Tibial artery (tissue), 4 donors: ENCODE data around the gene DUT.

Experiments
- DNase-seq, 2 donors: peaks; one replicate each; pipeline ENCODE4 v3.0.0-alpha.2; 2019
- H3K27ac ChIP-seq, 2 donors: fragments of 200-600 bp; sonication (generic) in 1 of 2; 1 replicate in 1 of 2; 2 replicates in 1 of 2; pipeline ENCODE4 v1.5.1; 2018 to 2019; ENCODE audit warnings: mild to moderate bottlenecking in 1 of 2
- H3K27me3 ChIP-seq, 2 donors: fragments of 200-600 bp; sonication (generic) in 1 of 2; one replicate each; pipeline versions ENCODE4 v1.5.1 to v1.6.0; 2016 to 2019
- H3K36me3 ChIP-seq, 3 donors: fragments of 200-600 bp; sonication (generic) in 2 of 3; one replicate each; pipeline ENCODE4 v1.5.1; 2016 to 2019; ENCODE audit warnings: mild to moderate bottlenecking in 2 of 3
- H3K4me1 ChIP-seq, 4 donors: fragments of 200-600 bp; sonication (generic) in 2 of 4; 1 replicate in 3 of 4; 2 replicates in 1 of 4; pipeline ENCODE4 v1.5.1; 2016 to 2019
- H3K4me3 ChIP-seq, 2 donors: fragments of 200-600 bp; sonication (generic) in 1 of 2; 1 replicate in 1 of 2; 2 replicates in 1 of 2; pipeline ENCODE4 v1.5.1; 2018 to 2019; ENCODE audit warnings: mild to moderate bottlenecking in 2 of 2
- H3K9me3 ChIP-seq, 3 donors: fragments of 200-600 bp; sonication (generic) in 1 of 3; one replicate each; pipeline ENCODE4 v1.5.1; 2016 to 2019
- intact Hi-C: fragments of 100-400 bp; cut with DNase I; formaldehyde crosslinking; loops from one replicate; pipeline ENCODE4 v1.15.0; 2023; ENCODE audit warnings: low total_unique reads
- TF ChIP-seq, protein P1 (sequence below), 2 experiments: fragments of 200-600 bp in 1 of 2; fragments of 450-650 bp in 1 of 2; IDR thresholded peaks; one replicate each; pipeline ENCODE4 v1.5.1; 2017 to 2019; ENCODE audit warnings: antibody characterized with exemption in 2 of 2, mild to moderate bottlenecking in 1 of 2, moderate library complexity in 1 of 2

The DUT gene

DNA sequence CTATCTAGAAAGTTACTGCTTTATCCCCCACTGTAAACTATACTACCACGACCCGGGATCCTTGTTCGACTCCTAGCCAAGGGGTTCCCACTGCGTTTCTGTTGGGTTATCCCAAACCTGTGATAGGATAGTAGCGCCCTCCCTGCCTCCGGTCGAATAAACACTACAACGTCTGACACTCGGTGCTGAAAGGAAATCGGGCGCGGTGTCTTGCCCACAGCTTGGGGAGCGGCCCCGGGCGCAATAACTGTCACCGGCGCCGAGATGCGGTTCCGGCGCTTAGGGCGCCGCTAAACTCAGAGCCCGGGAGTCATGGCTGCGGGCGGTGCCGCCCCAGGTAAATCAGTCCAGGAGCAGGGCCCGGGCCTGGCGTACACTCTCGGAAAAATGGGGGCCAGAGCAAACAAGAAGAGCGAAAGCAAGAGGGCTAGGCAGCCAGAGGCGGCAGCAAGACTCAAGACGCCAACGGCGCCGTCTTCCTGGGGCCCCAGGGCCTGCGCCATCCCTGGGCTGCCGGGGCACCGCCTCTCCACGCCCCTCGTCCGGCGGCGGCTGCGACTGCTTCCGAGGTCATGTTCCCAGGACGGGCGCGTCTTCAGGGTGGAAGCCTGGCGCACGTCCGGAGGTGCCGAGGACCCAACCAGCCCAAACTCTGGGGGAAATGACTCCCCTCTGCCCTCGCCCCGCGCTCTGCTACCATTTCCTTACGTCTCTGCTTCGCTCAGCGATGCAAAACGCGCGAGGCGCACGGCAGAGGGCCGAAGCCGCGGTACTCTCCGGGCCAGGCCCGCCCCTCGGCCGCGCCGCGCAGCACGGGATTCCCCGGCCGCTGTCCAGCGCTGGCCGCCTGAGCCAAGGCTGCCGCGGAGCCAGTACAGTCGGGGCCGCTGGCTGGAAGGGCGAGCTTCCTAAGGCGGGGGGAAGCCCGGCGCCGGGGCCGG, at the start of gene DUT:
TSS of gene DUT (plus strand) at position 575 of the 941 bp plus-strand sequence. CDS start at position 662, 87 bp downstream.
- H3K4me3 ChIP-seq, result peak within 1 kb of the TSS; percentile 69 to 93
- DNase-seq, result peak; percentile 86 to 92

DNA sequence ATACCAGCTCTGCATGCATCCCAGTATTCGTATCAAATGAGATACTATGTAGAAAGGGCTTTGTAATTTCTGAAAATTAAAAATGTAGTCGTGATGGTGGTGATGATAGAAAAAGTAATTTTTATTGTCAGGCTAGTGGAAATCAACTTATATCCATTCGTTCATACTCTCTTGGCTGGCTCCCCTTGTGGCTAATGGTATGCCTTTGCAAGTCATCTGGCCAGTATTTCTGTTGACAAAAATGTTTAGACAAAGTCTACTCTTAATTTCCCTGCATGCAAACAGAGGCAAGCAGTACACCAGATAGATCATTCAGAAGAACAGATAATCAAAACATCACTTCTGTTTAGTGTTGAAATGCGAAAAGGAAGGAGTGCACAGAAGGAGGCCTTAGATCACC, 49.6 kb upstream of the DUT start:
- Histone ChIP-seq H3K4me3 (no peak overlapping the region), H3K27ac (no peak overlapping the region), H3K36me3 (no peaks in the 10 kb centered on the region), H3K4me1 (peaks cover 0 to 37% (median 17%) of the 10 kb centered on the region in 4 donors), H3K9me3 (no peaks in the 10 kb centered on the region), H3K27me3 (no peaks in the 10 kb centered on the region)
- intact Hi-C loops, result no loop called here
- no peak for DNase-seq
- TF ChIP-seq, protein P1, sequence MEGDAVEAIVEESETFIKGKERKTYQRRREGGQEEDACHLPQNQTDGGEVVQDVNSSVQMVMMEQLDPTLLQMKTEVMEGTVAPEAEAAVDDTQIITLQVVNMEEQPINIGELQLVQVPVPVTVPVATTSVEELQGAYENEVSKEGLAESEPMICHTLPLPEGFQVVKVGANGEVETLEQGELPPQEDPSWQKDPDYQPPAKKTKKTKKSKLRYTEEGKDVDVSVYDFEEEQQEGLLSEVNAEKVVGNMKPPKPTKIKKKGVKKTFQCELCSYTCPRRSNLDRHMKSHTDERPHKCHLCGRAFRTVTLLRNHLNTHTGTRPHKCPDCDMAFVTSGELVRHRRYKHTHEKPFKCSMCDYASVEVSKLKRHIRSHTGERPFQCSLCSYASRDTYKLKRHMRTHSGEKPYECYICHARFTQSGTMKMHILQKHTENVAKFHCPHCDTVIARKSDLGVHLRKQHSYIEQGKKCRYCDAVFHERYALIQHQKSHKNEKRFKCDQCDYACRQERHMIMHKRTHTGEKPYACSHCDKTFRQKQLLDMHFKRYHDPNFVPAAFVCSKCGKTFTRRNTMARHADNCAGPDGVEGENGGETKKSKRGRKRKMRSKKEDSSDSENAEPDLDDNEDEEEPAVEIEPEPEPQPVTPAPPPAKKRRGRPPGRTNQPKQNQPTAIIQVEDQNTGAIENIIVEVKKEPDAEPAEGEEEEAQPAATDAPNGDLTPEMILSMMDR (IDR thresholded peaks at IDR 0.05), result no peak

More for the DNA sequence above, at the start of gene DUT:
- TF ChIP-seq, protein P1 (IDR thresholded peaks at IDR 0.05), result no peak
- Histone ChIP-seq H3K36me3 (peaks cover 11 to 23% (median 17%) of the 10 kb centered on the region in 3 donors), H3K27me3 (no peaks in the 10 kb centered on the region), H3K4me1 (peaks cover 3 to 18% (median 6%) of the 10 kb centered on the region in 4 donors), H3K27ac (peak within 1 kb of the TSS; percentile 96 to 97), H3K9me3 (no peaks in the 10 kb centered on the region)
- intact Hi-C loops, result no loop called here

DNA sequence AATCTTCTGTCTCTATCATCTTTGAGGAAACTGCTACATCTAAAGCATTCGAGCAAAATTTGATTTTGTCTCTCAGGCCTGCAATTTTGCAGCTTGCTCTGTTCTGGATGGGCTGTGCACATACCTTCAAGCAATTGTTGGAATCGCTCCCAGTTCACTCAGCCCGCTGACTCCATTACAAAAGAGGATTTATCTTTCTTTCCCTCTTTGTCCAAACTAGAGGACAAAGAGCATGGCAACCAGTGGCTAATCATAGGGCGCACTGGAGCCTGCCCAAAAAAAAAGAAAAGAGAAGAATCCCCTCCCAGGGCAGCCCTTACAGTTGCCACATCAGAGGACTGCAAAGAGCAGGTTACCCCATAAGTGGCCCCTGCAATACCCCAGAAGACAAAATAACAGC, 49.0 kb upstream of the DUT start:
- intact Hi-C loops, result no loop called here

DNA sequence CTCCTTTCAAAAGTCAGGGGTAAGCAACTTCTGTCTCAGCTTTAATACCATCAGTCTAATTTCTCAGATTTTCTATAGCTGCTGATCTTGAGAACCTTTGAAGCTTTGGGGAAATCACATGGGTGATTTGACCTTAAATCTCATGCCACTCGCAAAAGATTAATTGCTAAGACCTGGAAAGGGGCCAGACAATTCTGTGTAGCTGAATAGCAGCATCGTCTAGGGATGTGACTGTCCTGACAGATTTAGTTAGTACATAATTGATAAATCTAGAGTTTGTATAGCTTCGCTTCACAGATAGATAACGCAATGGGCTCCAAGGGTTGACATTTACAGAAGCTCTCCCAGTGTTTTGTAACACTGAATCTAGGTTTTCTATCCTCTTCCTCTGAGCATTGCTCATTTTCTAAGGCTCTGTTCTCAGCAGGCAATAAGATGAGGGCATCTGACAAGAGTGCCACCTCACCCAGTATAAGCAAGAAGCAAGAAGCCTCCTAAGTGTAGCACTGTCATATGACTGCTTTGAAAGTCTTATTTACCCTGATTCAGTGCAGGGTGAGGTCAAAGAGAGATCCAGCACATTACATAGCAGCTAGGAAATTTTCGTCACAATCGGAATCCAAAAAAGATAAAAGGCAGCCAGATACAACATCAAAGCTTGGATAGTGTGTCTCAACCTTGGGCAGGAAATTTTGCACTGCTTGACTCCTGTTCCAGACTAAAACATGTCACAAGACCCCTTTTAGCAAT, 47.7 kb upstream of the DUT start:
- no peak for DNase-seq
- H3K27me3 ChIP-seq, result no peaks in the 10 kb centered on the region
- no peaks in the 10 kb centered on the region for H3K36me3 ChIP-seq
- TF ChIP-seq, protein P1 (IDR thresholded peaks at IDR 0.05), result no peak
- no peaks in the 10 kb centered on the region for H3K9me3 ChIP-seq
- no peak overlapping the region for H3K4me3 ChIP-seq
- intact Hi-C loops, result no loop called here
- peak overlapping the region; percentile 42 to 74 for H3K27ac ChIP-seq
- peaks cover 0 to 48% (median 20%) of the 10 kb centered on the region in 4 donors for H3K4me1 ChIP-seq

More for the DNA sequence above, 49.0 kb upstream of the DUT start:
- no peak for DNase-seq
- TF ChIP-seq, protein P1 (IDR thresholded peaks at IDR 0.05), result no peak
- Histone ChIP-seq H3K9me3 (no peaks in the 10 kb centered on the region), H3K27ac (no peak overlapping the region), H3K27me3 (no peaks in the 10 kb centered on the region), H3K4me3 (no peak overlapping the region), H3K36me3 (no peaks in the 10 kb centered on the region), H3K4me1 (peaks cover 0 to 43% (median 20%) of the 10 kb centered on the region in 4 donors)

DNA sequence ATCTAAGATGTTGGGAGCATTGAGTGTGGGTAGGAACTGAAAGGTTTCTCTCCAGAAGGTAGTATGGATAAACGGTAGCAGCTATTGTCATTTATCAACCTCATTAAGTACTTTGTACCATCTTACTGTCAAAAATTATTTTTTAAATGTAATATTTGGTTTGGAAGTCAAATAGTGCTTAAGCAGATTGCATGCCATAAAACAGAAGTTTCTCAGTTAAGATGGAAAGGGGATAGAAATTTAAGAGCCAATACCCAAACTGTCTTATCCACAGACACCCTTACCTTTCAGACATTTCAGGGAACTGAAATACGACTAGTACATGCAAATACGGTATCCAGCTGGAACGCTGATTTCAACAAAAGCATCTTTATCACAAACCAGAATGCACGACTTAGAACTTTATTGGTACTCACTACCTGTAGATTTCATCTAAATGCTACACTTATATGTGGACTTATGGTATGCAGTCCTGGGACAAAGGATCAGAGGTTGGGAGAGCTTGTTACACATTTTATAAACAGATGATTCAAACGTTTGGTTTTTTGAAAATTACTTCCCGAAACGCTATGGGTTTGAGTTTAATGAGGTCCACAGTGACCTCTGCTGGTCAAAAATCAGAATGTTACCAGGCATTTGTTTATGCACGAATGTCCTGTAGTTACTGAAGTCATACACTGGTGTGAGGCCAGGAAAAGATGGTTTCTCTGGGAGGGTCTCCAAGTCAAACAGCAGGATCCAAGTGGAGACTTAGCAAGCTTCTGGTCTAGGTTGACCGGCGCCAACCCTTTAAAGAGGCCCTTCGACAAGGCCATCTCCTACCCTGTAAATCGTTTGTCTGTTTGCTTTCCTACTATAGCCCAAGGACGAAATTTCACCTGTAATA, 45.7 kb upstream of the DUT start:
- TF ChIP-seq, protein P1 (IDR thresholded peaks at IDR 0.05), result peak; percentile 70 to 77
- Histone ChIP-seq H3K4me3 (peak overlapping the region; percentile 20 to 26), H3K4me1 (peaks cover 0 to 48% (median 20%) of the 10 kb centered on the region in 4 donors), H3K27me3 (no peaks in the 10 kb centered on the region), H3K36me3 (no peaks in the 10 kb centered on the region), H3K9me3 (no peaks in the 10 kb centered on the region), H3K27ac (peak overlapping the region; percentile 74 to 75)
- DNase-seq, result peak; percentile 61 to 69
- intact Hi-C loops, result no loop called here
